Adrenal gland (tissue), 12 donors: Measurements from ENCODE around the gene P2RY2. TPM values are rescaled to one million over a fixed set of nuclear protein-coding genes. Genes with fewer than 3 reads are reported as not detected.

ENCODE experiments used
- DNase-seq, 7 donors: peaks; one replicate each; pipeline ENCODE4 v3.0.0-alpha.2; 2019 to 2020
- H3K27ac ChIP-seq, 5 donors: fragments of 200-600 bp; sonication (generic) in 4 of 5; 1 replicate in 3 of 5; 2 replicates in 2 of 5; pipeline versions ENCODE4 v1.5.1 to v1.8.0; 2016 to 2020; ENCODE audit warnings: mild to moderate bottlenecking in 1 of 5
- H3K27me3 ChIP-seq: fragments of 200-600 bp; 2 replicates; pipeline ENCODE4 v1.8.0; 2021
- H3K36me3 ChIP-seq, 2 donors: fragments of 200-600 bp; replicated peaks in 1 of 2; 1 replicate in 1 of 2; 2 replicates in 1 of 2; pipeline versions ENCODE4 v1.5.1 to v1.8.0; 2018 to 2022
- H3K4me1 ChIP-seq, 2 donors: fragments of 200-600 bp; replicated peaks in 1 of 2; 1 replicate in 1 of 2; 2 replicates in 1 of 2; pipeline versions ENCODE4 v1.5.1 to v1.8.0; 2018 to 2021
- H3K4me3 ChIP-seq, 4 donors: fragments of 200-600 bp; sonication (generic) in 3 of 4; one replicate each; pipeline ENCODE4 v1.5.1; 2016 to 2018
- H3K9me3 ChIP-seq, 3 donors: fragments of 200-600 bp; sonication (generic) in 1 of 3; replicated peaks in 1 of 3; 1 replicate in 2 of 3; 2 replicates in 1 of 3; pipeline versions ENCODE4 v1.5.1 to v1.8.0; 2016 to 2021
- CTCF ChIP-seq, 6 experiments: fragments of 450-650 bp in 4 of 6; fragments of 200-600 bp in 2 of 6; sonication (generic) in 1 of 6; IDR thresholded peaks; 1 replicate in 5 of 6; 2 replicates in 1 of 6; pipeline versions ENCODE4 v1.5.1 to v1.8.0; 2016 to 2021; ENCODE audit warnings: antibody characterized with exemption in 6 of 6, mild to moderate bottlenecking in 2 of 6, moderate library complexity in 1 of 6
- POLR2A ChIP-seq, 2 donors: fragments of 450-650 bp; IDR thresholded peaks; one replicate each; pipeline ENCODE4 v1.6.1; 2017; ENCODE audit warnings: antibody characterized with exemption in 2 of 2, mild to moderate bottlenecking in 2 of 2, moderate library complexity in 1 of 2
- WGBS, 4 donors: extraction: QIAGEN DNeasy Blood & Tissue Kit in 2 of 4; methylation state at CpG; one replicate each; pipeline versions ENCODE4 v1.1.5 to v1.1.7; 2013 to 2017; 5-methylcytosine and 5-hydroxymethylcytosine counted together
- intact Hi-C, 2 donors: fragments of 100-400 bp; cut with DNase I; formaldehyde crosslinking; loops; one replicate each; pipeline versions ENCODE4 v1.14.1 to v1.15.0; 2022 to 2023
- polyA plus RNA-seq, 3 donors: library from polyadenylated mRNA; stranded (reverse); fragments of 200-250 nt in 2 of 3; fragments of 350-450 nt in 1 of 3; fragmentation: Illumina TruSeq in 1 of 3; extraction: RNeasy Lipid Tissue Mini Kit (QIAGEN cat#74804) in 1 of 3; gene quantifications; one replicate each; pipeline ENCODE4 v1.2.3, GENCODE V29; 2013 to 2014
- total RNA-seq, 9 donors: library from RNA; depleted of rRNA in 4 of 9; stranded (reverse); fragments of >200 nt in 4 of 9; fragments of 120-200 nt in 1 of 9; fragmentation: NEBNext Ultra II Directional in 1 of 9; extraction: Animal tissue kit (Norgen Biotek cat#: 25700) in 1 of 9; gene quantifications; one replicate each; pipeline versions ENCODE4 v1.1.0 to v1.2.4, GENCODE V29; 2013 to 2023
- donor health status: healthy with polysubstance abuse.
- donor health status: Bipolar disorder and iron deficiency.
- donor health status: DM: yes; HTN: yes; CAD: no.
- donor health status: DM: no; HTN: no; CAD: no.
- donor health status: DM: no; HTN: no; CAD: no.
- donor health status: DM: yes; HTN: yes; CAD: no.

P2RY2 gene
- total and polyA plus RNA-seq, 12 donors = 1.3 to 51.6 (median 7.6) TPM

GRCh38 chr11:73198677-73199076, 19.4 kb upstream of the P2RY2 start:
- no peaks in the 10 kb centered on the region for H3K36me3 ChIP-seq
- H3K27ac ChIP-seq = no peak overlapping the region
- no peaks in the 10 kb centered on the region for H3K9me3 ChIP-seq
- no peak for TF ChIP-seq CTCF (IDR thresholded peaks at IDR 0.05)
- TF ChIP-seq POLR2A (IDR thresholded peaks at IDR 0.05) = no peak
- no peaks in the 10 kb centered on the region for H3K4me1 ChIP-seq
- intact Hi-C loops = no loop called here
- no peaks in the 10 kb centered on the region for H3K27me3 ChIP-seq
- H3K4me3 ChIP-seq = no peak overlapping the region
- peak in 1 of 7 donors; percentile 52 for DNase-seq
- WGBS, 4 donors = 44 to 57% (median 54%) methylated on average over 3 of the region's 3 CpGs

- Histone ChIP-seq H3K36me3 (no peaks in the 10 kb centered on the region), H3K4me1 (no peaks in the 10 kb centered on the region), H3K27ac (no peak overlapping the region), H3K27me3 (no peaks in the 10 kb centered on the region), H3K9me3 (no peaks in the 10 kb centered on the region), H3K4me3 (no peak overlapping the region)
- 84 to 96% (median 91%) methylated on average over 4 of the region's 4 CpGs for WGBS, 4 donors
- DNase-seq = no peak
- intact Hi-C loops = no loop called here
- no peak for TF ChIP-seq POLR2A (IDR thresholded peaks at IDR 0.05)
- no peak for TF ChIP-seq CTCF (IDR thresholded peaks at IDR 0.05)
Observed at GRCh38 chr11:73199446-73199845, 18.6 kb upstream of the P2RY2 start.

GRCh38 chr11:73200256-73200655, 17.8 kb upstream of the P2RY2 start:
- no peak for DNase-seq

GRCh38 chr11:73201249-73201648, 16.8 kb upstream of the P2RY2 start:
- H3K27ac ChIP-seq = no peak overlapping the region

More at GRCh38 chr11:73200256-73200655, 17.8 kb upstream of the P2RY2 start:
- H3K4me3 ChIP-seq = no peak overlapping the region
- H3K27ac ChIP-seq = no peak overlapping the region
- no peaks in the 10 kb centered on the region for H3K27me3 ChIP-seq
- no peaks in the 10 kb centered on the region for H3K36me3 ChIP-seq
- TF ChIP-seq CTCF (IDR thresholded peaks at IDR 0.05) (no peak), POLR2A (IDR thresholded peaks at IDR 0.05) (no peak)
- intact Hi-C loops = no loop called here
- H3K9me3 ChIP-seq = no peaks in the 10 kb centered on the region
- peaks cover 0 to 3% of the 10 kb centered on the region in 2 donors for H3K4me1 ChIP-seq

More at GRCh38 chr11:73201249-73201648, 16.8 kb upstream of the P2RY2 start:
- H3K36me3 ChIP-seq = no peaks in the 10 kb centered on the region
- 82 to 90% (median 85%) methylated on average over 5 to 6 of the region's 6 CpGs for WGBS, 4 donors
- intact Hi-C loops = no loop called here
- no peak overlapping the region for H3K4me3 ChIP-seq
- H3K9me3 ChIP-seq = no peaks in the 10 kb centered on the region
- H3K4me1 ChIP-seq = peaks cover 0 to 5% of the 10 kb centered on the region in 2 donors
- TF ChIP-seq POLR2A (IDR thresholded peaks at IDR 0.05) (no peak), CTCF (IDR thresholded peaks at IDR 0.05) (no peak)
- H3K27me3 ChIP-seq = no peaks in the 10 kb centered on the region
- peak in 1 of 7 donors; percentile 46 for DNase-seq
